Measurements from ENCODE around the gene TCF7L2.
A peak's percentile ranks its signal among the peaks of the same experiment; 100 is the strongest.

The TCF7L2 gene

GRCh38 chr10:113036619-113037018 is 86.6 kb downstream of the TCF7L2 start:
- H3K4me3 Mint-ChIP-seq = no peak overlapping the region
- peaks cover 20% of the 10 kb centered on the region for H3K36me3 Mint-ChIP-seq (ENCODE audit: low read depth)
- TF ChIP-seq CTCF (IDR thresholded peaks at IDR 0.05; ENCODE audit: unreplicated experiment in 3 of 3) = no peak
- H3K27me3 Mint-ChIP-seq (ENCODE audit: low read depth) = no peaks in the 10 kb centered on the region
- H3K4me1 Mint-ChIP-seq = peaks cover 32% of the 10 kb centered on the region
- H3K27ac Mint-ChIP-seq = peak overlapping the region in 2 of 3 experiments; percentile 56 to 63
- H3K9me3 Mint-ChIP-seq = no peaks in the 10 kb centered on the region

GRCh38 chr10:113037218-113037617 is 87.2 kb downstream of the TCF7L2 start:
- TF ChIP-seq CTCF (IDR thresholded peaks at IDR 0.05; ENCODE audit: unreplicated experiment in 3 of 3) = no peak
- peaks cover 33% of the 10 kb centered on the region for H3K4me1 Mint-ChIP-seq
- H3K36me3 Mint-ChIP-seq (ENCODE audit: low read depth) = peaks cover 25% of the 10 kb centered on the region
- H3K27me3 Mint-ChIP-seq (ENCODE audit: low read depth) = no peaks in the 10 kb centered on the region
- no peak overlapping the region for H3K4me3 Mint-ChIP-seq
- no peaks in the 10 kb centered on the region for H3K9me3 Mint-ChIP-seq
- no peak overlapping the region for H3K27ac Mint-ChIP-seq

GRCh38 chr10:113038183-113038582 is 88.1 kb downstream of the TCF7L2 start:
- TF ChIP-seq CTCF (IDR thresholded peaks at IDR 0.05; ENCODE audit: unreplicated experiment in 3 of 3) = no peak

GRCh38 chr10:113038985-113039384 is 88.9 kb downstream of the TCF7L2 start:
- no peak overlapping the region for H3K27ac Mint-ChIP-seq
- no peaks in the 10 kb centered on the region for H3K27me3 Mint-ChIP-seq (ENCODE audit: low read depth)
- peaks cover 36% of the 10 kb centered on the region for H3K4me1 Mint-ChIP-seq
- no peak overlapping the region for H3K4me3 Mint-ChIP-seq
- TF ChIP-seq CTCF (IDR thresholded peaks at IDR 0.05; ENCODE audit: unreplicated experiment in 3 of 3) = no peak
- peaks cover 39% of the 10 kb centered on the region for H3K36me3 Mint-ChIP-seq (ENCODE audit: low read depth)
- no peaks in the 10 kb centered on the region for H3K9me3 Mint-ChIP-seq

More at GRCh38 chr10:113038183-113038582, 88.1 kb downstream of the TCF7L2 start:
- Mint-ChIP-seq H3K27me3 (ENCODE audit: low read depth) (no peaks in the 10 kb centered on the region), H3K4me3 (no peak overlapping the region), H3K27ac (no peak overlapping the region), H3K4me1 (peaks cover 37% of the 10 kb centered on the region), H3K36me3 (ENCODE audit: low read depth) (peaks cover 31% of the 10 kb centered on the region), H3K9me3 (no peaks in the 10 kb centered on the region)

DNA sequence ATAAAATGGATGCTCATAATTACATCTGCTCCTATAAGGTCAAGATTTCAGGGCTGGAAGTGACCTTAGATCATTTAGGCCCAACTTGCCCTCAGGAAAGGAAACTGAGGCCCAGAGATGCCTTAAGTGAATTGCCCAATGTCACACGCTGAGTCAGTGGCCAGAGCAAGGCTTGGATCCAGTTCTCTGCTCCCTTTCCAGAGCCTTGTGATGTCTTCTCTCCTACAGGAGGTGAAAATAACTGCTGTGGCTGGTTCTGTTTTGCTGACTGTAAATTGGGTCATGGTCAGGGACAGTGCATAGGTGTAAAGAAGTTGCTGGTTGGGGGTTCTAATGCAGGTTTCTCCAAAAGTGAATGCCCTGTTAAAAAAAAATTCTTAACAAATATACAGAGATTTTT is 91.3 kb downstream of the TCF7L2 start:
- H3K4me1 Mint-ChIP-seq = peaks cover 31% of the 10 kb centered on the region
- peaks cover 55% of the 10 kb centered on the region for H3K36me3 Mint-ChIP-seq (ENCODE audit: low read depth)
- no peak for TF ChIP-seq CTCF (IDR thresholded peaks at IDR 0.05; ENCODE audit: unreplicated experiment in 3 of 3)
- no peaks in the 10 kb centered on the region for H3K27me3 Mint-ChIP-seq (ENCODE audit: low read depth)
- H3K27ac Mint-ChIP-seq = no peak overlapping the region
- no peaks in the 10 kb centered on the region for H3K9me3 Mint-ChIP-seq
- no peak overlapping the region for H3K4me3 Mint-ChIP-seq

DNA sequence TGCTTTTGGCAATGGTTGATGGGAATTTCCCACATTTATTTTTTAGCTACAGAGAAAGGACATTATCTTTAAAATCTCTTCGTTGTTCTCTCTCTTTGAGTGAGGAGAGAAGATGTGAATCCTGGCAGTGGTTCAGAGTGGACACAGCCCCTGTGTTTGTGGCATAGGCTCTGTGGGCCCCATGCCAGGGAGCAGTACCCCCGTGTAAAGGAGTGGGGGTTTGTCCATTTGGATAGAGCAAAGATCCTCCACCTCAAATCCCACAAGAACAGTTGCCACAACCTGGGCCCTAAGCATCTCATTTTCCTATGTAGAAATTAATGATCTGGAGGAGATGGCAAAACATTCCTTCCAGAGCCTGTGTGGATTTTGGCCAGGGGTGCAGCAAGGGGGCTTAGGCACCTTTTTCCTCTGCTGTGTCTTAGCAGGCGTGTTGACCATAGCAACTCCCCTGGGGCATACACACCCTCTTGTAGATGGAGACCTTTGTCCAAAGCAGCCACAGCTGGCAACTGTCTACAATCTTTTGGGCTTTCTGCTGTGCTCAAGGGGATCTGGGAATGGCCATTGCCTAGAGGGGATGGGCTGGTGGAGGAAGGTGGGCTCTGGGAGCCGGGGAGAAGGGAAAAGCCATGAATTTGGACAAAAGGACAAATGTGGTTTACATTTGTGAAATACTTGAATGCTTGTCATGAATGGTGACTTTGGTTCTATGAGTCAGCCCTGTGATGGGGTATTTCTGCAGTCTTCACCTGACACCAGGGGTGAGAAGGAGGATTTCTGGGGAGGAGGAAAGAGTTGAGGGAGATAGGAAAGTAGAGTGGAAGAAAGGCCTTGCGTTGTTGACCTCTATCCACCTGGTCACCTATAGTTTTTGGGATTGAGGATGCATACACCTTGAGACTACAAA is 92.0 kb downstream of the TCF7L2 start:
- peaks cover 55% of the 10 kb centered on the region for H3K36me3 Mint-ChIP-seq (ENCODE audit: low read depth)
- H3K9me3 Mint-ChIP-seq = no peaks in the 10 kb centered on the region
- H3K4me3 Mint-ChIP-seq = no peak overlapping the region
- H3K27ac Mint-ChIP-seq = no peak overlapping the region
- TF ChIP-seq CTCF (IDR thresholded peaks at IDR 0.05; ENCODE audit: unreplicated experiment in 3 of 3) = no peak
- no peaks in the 10 kb centered on the region for H3K27me3 Mint-ChIP-seq (ENCODE audit: low read depth)
- peaks cover 27% of the 10 kb centered on the region for H3K4me1 Mint-ChIP-seq

All from nephron (organoid).